CD4-positive, alpha-beta T cell treated with Interleukin-2 at 100 ng/mL for 4 hours (primary cell): ENCODE data around the gene DCAF6.
"Not testable (repeated sequence)": the region's sequence is repeated elsewhere in the genome, so short reads cannot be mapped to it uniquely, and the experiment has no call there.

Source experiments
- DNase-seq: peaks from one replicate; pipeline ENCODE4 v3.0.0-alpha.2; 2020; ENCODE audit warnings: low spot score

The DCAF6 gene

DNA sequence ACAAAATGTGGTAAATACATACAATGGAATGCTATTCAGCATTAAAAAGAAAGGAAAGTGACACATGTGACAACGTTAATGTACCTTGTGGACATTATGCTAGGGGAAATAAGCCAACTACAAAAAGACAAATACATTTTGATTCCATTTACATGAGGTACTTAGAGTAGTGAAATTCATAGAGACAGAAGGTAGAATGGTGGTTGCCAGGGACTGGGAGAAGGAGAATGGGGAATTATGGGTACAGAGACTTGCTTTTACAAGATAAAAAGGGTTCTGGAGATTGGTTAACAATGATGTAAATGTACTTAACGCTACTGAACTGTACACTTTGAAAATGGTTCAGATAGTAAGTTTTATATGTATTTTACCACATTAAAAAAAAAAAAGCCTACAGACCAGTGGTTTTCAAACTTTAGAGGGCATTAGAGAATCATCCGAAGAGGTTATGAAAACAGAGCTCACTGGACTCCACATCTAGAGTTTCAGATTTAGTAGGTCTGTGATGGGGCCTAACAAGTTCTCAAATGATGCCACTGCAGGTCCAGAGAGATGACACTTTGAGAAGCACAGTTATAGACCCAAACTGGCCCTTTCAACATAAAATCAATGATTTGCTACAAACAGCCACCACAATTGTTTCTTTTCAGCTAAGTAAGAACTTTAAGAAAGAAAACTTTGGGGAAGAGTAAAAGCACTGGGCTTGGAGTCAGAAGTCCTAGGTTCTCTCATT, 13.0 kb upstream of the DCAF6 start:
- DNase-seq = no peak

- DNase-seq = no peak
Observed at GRCh38 chr1:167924102-167924501, 12.4 kb upstream of the DCAF6 start.

- no peak for DNase-seq
Observed at GRCh38 chr1:167924543-167925231, 11.8 kb upstream of the DCAF6 start.

DNA sequence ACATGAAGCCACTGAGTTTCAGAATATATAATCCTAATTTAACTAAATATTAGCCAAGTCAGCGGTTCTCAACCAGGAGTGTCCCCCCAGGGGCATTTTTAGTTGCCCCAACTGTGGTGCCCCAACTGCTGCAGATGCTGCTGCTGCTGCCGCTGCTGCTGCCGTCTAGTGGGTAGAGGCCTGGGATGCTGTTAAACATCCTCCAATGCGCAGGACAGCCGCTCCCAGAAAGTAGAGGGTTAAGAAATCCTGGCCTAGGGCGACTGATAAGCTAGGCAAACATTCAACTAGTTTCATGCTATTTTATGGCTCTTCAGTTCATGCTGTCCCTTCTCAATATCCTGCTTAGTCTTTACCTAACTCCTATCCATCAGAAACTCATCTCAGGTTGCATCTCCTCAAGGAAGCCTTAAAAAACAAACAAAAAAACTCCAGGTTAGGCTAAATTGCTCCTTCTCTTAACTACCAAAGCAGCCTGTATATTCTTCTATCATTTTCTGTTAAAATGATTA, 9.9 kb upstream of the DCAF6 start:
- DNase-seq = no peak

DNA sequence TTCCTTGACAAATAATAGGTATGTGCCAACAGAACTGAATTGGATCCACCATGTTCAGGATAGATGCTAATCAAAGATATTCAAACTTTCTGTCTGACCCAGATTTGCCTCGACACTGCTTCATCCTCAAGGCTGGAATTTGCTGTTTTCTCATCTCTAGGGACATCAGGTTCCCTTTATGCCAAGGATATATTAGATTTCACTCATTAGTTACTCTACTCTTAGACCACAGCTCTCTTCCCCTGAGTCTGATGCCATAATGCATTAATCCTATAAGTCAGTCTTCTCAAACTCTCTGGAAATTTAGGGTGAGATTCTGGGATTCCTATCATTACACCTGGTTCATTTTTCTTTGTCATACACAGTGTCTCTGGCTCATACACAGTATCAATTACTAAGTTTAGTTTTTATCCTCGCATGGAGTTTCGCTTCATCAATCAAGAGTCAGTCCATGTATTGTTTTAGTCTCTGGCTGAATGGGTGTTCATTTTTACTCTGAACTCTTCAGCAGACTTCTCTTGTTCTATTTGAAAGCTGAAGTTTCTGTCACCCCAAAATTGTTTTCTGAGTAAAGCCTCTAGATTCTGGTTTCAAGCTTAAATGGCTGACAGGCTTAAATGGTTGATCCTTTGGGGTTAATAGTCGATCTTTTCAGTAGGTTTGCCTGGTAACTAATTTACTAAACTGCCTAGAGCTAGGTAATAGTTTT, 9.3 kb upstream of the DCAF6 start:
- no peak for DNase-seq

GRCh38 chr1:167928457-167928852, 8.0 kb upstream of the DCAF6 start:
- no peak for DNase-seq

- DNase-seq = not testable (repeated sequence)
Observed at GRCh38 chr1:167928919-167929318, 7.6 kb upstream of the DCAF6 start.

DNA sequence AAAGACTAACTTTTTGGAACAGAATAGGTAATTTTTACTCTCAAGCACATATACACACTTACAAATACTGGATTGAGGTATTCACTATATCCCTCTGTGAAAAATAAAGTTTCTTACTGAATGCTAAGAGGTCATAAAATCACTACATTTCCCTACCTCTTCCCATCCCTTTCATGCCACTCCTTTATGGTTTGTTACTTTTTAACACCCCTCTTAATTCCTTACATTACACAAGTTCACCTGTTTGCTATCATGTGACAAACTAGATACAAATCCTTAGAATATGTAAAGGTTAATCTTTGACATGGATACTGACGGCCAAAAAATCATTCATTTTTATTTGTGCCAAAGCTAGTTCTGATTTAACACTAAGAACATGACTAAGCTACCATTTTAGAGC, 6.8 kb upstream of the DCAF6 start:
- DNase-seq = no peak

- no peak for DNase-seq
Observed at GRCh38 chr1:167933788-167934187, 2.7 kb upstream of the DCAF6 start.

DNA sequence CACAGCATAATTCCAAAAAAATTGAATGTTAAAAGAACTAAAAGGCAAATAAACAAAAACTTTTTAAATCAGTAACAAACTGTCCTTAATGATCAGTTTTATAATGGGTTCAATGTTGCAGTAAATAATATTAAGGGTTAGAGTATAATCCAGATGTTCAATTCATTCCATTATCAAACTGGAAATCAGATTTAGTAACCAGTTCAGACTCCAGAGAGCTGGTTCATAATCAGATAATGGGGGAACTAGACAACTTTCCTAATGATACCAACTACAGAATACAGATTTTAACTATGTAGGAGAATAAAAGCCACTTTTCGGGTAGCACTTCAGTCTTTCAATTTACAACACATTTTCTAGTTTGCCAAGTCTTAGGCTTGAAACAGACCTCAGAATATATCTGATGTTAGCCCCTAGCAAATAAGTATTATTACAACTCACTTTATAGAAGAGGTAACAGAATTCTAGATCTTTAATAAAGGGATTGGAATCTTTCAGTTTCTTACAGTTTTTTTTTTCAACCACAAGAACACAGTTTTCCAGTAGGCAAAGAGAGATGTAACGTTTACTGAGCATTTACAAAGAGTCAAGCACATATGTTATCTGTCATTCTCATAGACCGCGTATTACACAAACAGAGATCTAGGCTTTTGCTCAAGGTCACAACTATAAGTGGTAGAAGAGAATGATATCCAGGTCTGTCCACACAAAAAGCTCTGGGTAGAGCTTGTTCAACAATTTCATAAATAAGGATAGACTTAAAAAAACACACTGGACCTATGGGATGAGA, 1.9 kb upstream of the DCAF6 start:
- no peak for DNase-seq

- DNase-seq = peak; percentile 31
Observed at GRCh38 chr1:167935216-167936067, 1.0 kb upstream of the DCAF6 start.

- peak; percentile 54 for DNase-seq
Observed at GRCh38 chr1:167936930-167937708, 636 bp downstream of the DCAF6 start, which contains the start of gene MPC2. TSS of gene MPC2 (minus strand) at chr1:167937072. CDS start at chr1:167935841, 1,231 bp downstream.

DNA sequence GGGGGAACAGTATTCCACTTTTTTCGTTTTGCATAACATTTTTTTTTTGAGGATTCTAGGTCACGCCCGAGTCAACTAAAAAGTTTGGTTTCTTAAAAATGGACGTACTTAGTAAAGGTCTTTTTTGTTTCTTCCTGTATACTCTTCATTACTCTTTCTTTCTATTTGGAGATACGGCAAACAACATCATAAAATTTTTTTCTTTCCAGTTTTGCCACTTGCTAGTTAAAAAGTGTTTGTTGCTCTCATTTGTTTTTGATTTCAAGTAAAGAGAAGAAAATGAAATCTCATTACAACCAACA, 1.2 kb downstream of the DCAF6 start:
- DNase-seq = no peak

GRCh38 chr1:167938080-167938636, 1.7 kb downstream of the DCAF6 start:
- no peak for DNase-seq

DNA sequence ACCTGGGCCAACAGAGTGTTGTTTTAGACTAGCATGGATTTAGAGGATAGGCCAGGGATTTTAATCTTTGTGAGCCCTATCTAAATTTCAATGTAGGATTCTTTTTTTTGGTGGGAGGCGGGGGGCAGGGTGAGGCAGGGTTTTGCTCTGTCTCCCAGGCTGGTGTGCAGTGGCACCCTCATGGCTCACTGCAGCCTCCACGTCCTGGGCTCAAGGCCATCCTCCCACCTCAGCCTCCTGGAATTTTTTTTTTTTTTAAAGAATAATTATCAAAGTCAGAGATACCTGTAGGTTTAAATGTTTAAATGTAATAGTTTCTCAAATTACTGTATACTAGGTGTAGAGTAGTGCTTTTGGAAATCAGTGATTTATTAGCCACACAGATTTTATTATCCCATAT, 3.8 kb downstream of the DCAF6 start:
- no peak for DNase-seq

DNA sequence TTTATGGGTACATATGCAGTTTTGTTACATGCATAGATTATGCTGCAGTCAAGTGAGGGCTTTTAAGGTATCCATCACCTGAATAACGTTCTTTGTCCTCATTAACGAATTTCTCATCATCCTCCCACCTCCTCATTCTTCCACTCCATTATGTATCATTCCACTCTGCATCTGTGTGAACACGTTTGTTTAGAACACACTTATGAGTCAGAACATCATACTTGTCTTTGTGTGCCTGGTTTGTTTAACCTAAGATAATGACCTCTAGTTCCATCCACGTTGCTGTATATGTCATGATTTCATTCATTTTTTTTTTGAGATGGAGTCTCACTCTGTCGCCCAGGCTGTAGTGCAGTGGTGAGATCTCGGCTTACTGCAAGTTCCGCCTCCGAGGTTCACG, 7.1 kb downstream of the DCAF6 start:
- DNase-seq = no peak

DNA sequence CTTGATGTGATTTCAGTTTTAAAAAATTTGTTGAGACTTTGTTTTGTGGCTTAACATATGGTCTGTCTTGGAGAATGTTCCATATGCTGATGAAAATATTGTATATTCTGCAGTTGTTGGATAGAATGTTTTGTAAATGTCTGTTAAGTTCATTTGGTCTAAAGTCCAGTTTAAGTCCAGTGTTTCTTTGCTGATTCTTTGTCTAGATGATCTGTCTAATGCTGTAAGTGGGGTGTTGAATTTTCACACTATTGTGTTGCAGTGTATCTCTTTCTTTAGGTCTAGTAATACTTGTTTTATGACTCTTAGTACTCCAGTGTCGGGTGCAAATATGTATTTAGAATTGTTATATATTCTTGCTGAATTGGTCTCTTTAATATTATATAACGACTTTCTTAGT, 11.2 kb downstream of the DCAF6 start:
- DNase-seq = no peak

DNA sequence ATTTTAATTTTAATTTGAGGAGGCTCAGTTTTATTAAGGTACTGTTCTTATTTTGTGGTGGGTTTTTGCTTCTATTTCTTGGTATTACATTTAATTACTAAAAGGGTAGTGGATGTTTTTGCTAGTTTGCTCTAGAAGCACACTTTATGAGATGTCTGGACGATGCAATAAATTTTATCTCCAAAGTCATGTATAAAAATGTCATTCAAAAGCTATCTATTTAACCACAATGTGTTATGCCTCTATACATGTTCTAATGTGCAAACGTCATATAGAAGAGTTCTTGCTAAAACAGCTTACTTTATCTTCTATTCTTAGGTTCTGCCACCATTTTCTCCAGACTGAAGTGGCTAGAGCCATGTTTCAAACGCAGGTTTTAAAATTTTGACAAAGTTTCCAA, 13.3 kb downstream of the DCAF6 start:
- DNase-seq = no peak

GRCh38 chr1:167950569-167950968, 14.1 kb downstream of the DCAF6 start:
- DNase-seq = no peak

DNA sequence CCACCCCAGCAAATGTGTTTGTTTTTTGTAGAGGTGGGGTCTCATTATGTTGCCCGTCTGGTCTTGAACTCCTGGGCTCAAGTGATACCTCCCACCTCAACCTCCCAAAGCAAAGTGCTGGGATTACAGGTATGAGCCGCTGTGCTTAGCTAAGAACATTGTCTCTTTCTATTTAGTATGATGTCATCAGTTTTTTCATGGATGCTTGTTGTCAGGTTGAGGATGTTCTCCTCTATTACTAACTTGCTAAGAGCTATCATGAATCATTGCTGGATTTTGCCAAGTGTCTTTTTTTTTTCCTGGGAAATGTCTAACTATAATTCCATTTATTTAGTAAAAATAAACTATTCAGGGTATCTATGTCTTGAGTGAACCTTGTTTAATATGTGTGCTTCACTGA, 19.4 kb downstream of the DCAF6 start:
- no peak for DNase-seq
